GF-D8 (cell line): ENCODE results near the gene KRTAP4-6.
"Not testable (repeated sequence)": the region's sequence is repeated elsewhere in the genome, so short reads cannot be mapped to it uniquely, and the experiment has no call there.

Experiments
- DNase-seq: peaks from one replicate; lab custom pipeline; 2025; lab: John Stamatoyannopoulos, UW

KRTAP4-6 gene

GRCh38 chr17:41147531-41148204, 7.3 kb upstream of the KRTAP4-6 start:
- no peak for DNase-seq

GRCh38 chr17:41145261-41145660, 4.9 kb upstream of the KRTAP4-6 start:
- no peak for DNase-seq

GRCh38 chr17:41144846-41145245, 4.5 kb upstream of the KRTAP4-6 start:
- no peak for DNase-seq

- no peak for DNase-seq
Measured at GRCh38 chr17:41141361-41141760, 1.0 kb upstream of the KRTAP4-6 start.

GRCh38 chr17:41139865-41140264, 479 bp downstream of the KRTAP4-6 start:
- not testable (repeated sequence) for DNase-seq

GRCh38 chr17:41133880-41134735, 6.2 kb downstream of the KRTAP4-6 start:
- no peak for DNase-seq

GRCh38 chr17:41131979-41132378, 8.4 kb downstream of the KRTAP4-6 start:
- no peak for DNase-seq

GRCh38 chr17:41127371-41127770, 13.0 kb downstream of the KRTAP4-6 start:
- no peak for DNase-seq

- DNase-seq: no peak
Measured at GRCh38 chr17:41126412-41126811, 13.9 kb downstream of the KRTAP4-6 start.

- DNase-seq: no peak
Measured at GRCh38 chr17:41125064-41125463, 15.3 kb downstream of the KRTAP4-6 start.

- DNase-seq: not testable (repeated sequence)
Measured at GRCh38 chr17:41123991-41124371, 16.4 kb downstream of the KRTAP4-6 start, which contains the start of gene KRTAP4-12. Gene KRTAP4-12 (minus strand): TSS chr17:41124182. CDS start chr17:41124122, 60 bp downstream.

- not testable (repeated sequence) for DNase-seq
Measured at GRCh38 chr17:41123292-41123990, 16.9 kb downstream of the KRTAP4-6 start.

- DNase-seq: no peak
Measured at GRCh38 chr17:41121742-41122141, 18.6 kb downstream of the KRTAP4-6 start.

GRCh38 chr17:41119696-41120690, 20.4 kb downstream of the KRTAP4-6 start:
- DNase-seq: not testable (repeated sequence)

- no peak for DNase-seq
Measured at GRCh38 chr17:41118721-41119120, 21.6 kb downstream of the KRTAP4-6 start.

- DNase-seq: not testable (repeated sequence)
Measured at GRCh38 chr17:41117846-41118386, 22.4 kb downstream of the KRTAP4-6 start, which contains the start of gene KRTAP4-11. Gene KRTAP4-11 (minus strand): TSS chr17:41118373. CDS start chr17:41118315, 58 bp downstream.

- no peak for DNase-seq
Measured at GRCh38 chr17:41116297-41116696, 24.0 kb downstream of the KRTAP4-6 start.

- no peak for DNase-seq
Measured at GRCh38 chr17:41111151-41111885, 29.0 kb downstream of the KRTAP4-6 start.

GRCh38 chr17:41108728-41109386, 31.5 kb downstream of the KRTAP4-6 start:
- not testable (repeated sequence) for DNase-seq
